ENCODE results near the gene DDHD1. TPM values are rescaled to one million over a fixed set of nuclear protein-coding genes. Genes with fewer than 3 reads are reported as not detected.

DDHD1 gene
- polyA plus RNA-seq, 1 of the 3 experiments (the other 2 are of a cell fraction), result 1.9 TPM

DNA sequence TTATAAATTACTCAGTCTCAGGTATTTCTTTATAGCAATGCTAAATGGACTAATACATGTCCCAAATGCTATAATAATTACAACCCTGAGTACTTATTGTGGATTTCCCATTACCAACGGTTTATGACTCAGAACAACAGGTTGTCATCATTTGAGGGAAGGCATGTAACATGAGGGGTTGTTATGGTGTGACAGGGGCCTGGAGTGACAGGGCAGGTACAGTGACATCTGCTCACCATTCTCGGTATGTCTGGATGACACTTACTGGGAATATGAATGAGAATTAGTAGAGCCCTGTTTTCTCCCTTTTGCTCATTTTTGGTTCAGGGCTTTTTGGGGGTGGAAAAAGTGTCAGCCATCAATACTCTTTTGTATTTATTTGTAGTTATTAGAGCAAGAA is 166.1 kb downstream of the DDHD1 start:
- Histone ChIP-seq H3K4me1 (ENCODE audit: control insufficient read depth in 1 of 2, insufficient read depth in 2 of 2, low read depth in 1 of 2, low read length in 1 of 2) (peaks cover 6 to 8% of the 10 kb centered on the region in 2 experiments; a peak in 2 of 4 replicates), H4K20me1 (ENCODE audit: insufficient read depth) (no peaks in the 10 kb centered on the region), H3K4me2 (no peak overlapping the region), H3K9me2 (no peaks in the 10 kb centered on the region), H3K9me3 (no peaks in the 10 kb centered on the region), H3K36me3 (replicated peaks in 1 of 2; ENCODE audit: control insufficient read depth in 1 of 2, insufficient read depth in 2 of 2, low read length in 1 of 2) (no peaks in the 10 kb centered on the region), H3K27me3 (ENCODE audit: insufficient read depth) (no peaks in the 10 kb centered on the region), H3K9ac (no peak overlapping the region), H3K4me3 (ENCODE audit: low read depth in 2 of 2, low read length in 1 of 2) (no peak overlapping the region), H3K27ac (ENCODE audit: low read depth in 2 of 2, low read length in 1 of 2) (no peak overlapping the region), H2AFZ (ENCODE audit: low read depth) (no peak overlapping the region), H3F3A (replicated peaks; ENCODE audit: insufficient read depth) (no peaks in the 10 kb centered on the region), H3K79me2 (ENCODE audit: insufficient read depth) (no peaks in the 10 kb centered on the region)
- ChIA-PET CTCF (no interaction called here), POLR2A (no interaction called here)
- 20% methylated on average over 2 of the region's 2 CpGs for WGBS (ENCODE audit: low lambda C conversion rate)
- TF ChIP-seq TEAD4 (IDR thresholded peaks at IDR 0.05; ENCODE audit: borderline replicate concordance, insufficient read depth), result no peak
- no peak for TF ChIP-seq SIN3A (IDR thresholded peaks at IDR 0.05; ENCODE audit: borderline replicate concordance, low read depth, low read length)
- TF ChIP-seq, protein P1, sequence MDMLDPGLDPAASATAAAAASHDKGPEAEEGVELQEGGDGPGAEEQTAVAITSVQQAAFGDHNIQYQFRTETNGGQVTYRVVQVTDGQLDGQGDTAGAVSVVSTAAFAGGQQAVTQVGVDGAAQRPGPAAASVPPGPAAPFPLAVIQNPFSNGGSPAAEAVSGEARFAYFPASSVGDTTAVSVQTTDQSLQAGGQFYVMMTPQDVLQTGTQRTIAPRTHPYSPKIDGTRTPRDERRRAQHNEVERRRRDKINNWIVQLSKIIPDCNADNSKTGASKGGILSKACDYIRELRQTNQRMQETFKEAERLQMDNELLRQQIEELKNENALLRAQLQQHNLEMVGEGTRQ (IDR thresholded peaks at IDR 0.05; ENCODE audit: borderline replicate concordance, low read depth, low read length), result no peak
- no peak for TF ChIP-seq POLR2AphosphoS5 (IDR thresholded peaks at IDR 0.05; ENCODE audit: low read depth, low read length)
- no peak for TF ChIP-seq RFX5 (IDR thresholded peaks at IDR 0.05; ENCODE audit: low read length)
- no peak for TF ChIP-seq FOXJ3 (CRISPR knock-in tag; IDR thresholded peaks at IDR 0.05)
- no peak for DNase-seq

Small RNA genes within 50 kb of the gene (small RNA-seq; reads per million reads assigned to genes)
- 0 reads per million in 7 experiments for gene AL352979.1

Other genes starting within 250 kb of the DDHD1 start
- gene FERMT2, start 202.3 kb downstream of the DDHD1 start, polyA plus RNA-seq (2012; rRNA removed), result 40.1 and 54.5 TPM in 2 replicates

Measured in SK-N-SH (cell line).